Loucy (cell line): ENCODE data around the gene MMP13.

Source experiments
- H2AFZ ChIP-seq: fragments of 200-600 bp; sonication (generic); 2 replicates; pipeline ENCODE4 v1.6.0; 2016; ENCODE audit warnings: antibody characterized with exemption, mild to moderate bottlenecking, low read length, moderate library complexity
- H3F3A ChIP-seq: fragments of 200-600 bp; 2 replicates; pipeline ENCODE4 v1.6.0; 2016; ENCODE audit warnings: antibody characterized with exemption, low read depth, mild to moderate bottlenecking
- H3K27me3 ChIP-seq: fragments of 200-600 bp; sonication (generic); 2 replicates; pipeline ENCODE4 v1.6.1; 2014; ENCODE audit warnings: low read length, mild to moderate bottlenecking; ENCODE audit not compliant: insufficient read depth, poor library complexity, severe bottlenecking
- H3K36me3 ChIP-seq: fragments of 200-600 bp; sonication (generic); 2 replicates; pipeline ENCODE4 v1.6.1; 2016; ENCODE audit warnings: low read length; ENCODE audit not compliant: insufficient read depth
- H3K4me1 ChIP-seq: fragments of 200-600 bp; sonication (generic); 2 replicates; pipeline ENCODE4 v1.5.1; 2014; ENCODE audit warnings: low read length, mild to moderate bottlenecking; ENCODE audit not compliant: insufficient read depth, poor library complexity, severe bottlenecking
- H3K4me2 ChIP-seq: fragments of 200-600 bp; sonication (generic); 2 replicates; pipeline ENCODE4 v1.6.0; 2014; ENCODE audit warnings: antibody characterized with exemption, low read length, low read depth, mild to moderate bottlenecking; ENCODE audit not compliant: poor library complexity, severe bottlenecking
- H3K4me3 ChIP-seq: fragments of 200-600 bp; sonication (generic); 2 replicates; pipeline ENCODE4 v1.5.1; 2014; ENCODE audit warnings: low read length, mild to moderate bottlenecking, mixed read lengths; ENCODE audit not compliant: poor library complexity, severe bottlenecking
- H3K79me2 ChIP-seq: fragments of 200-600 bp; sonication (generic); 2 replicates; pipeline ENCODE4 v1.6.1; 2014; ENCODE audit warnings: low read length; ENCODE audit not compliant: insufficient read depth
- H3K9ac ChIP-seq: fragments of 200-600 bp; sonication (generic); 2 replicates; pipeline ENCODE4 v1.6.0; 2014; ENCODE audit warnings: mild to moderate bottlenecking, low read depth, low read length, moderate library complexity; ENCODE audit not compliant: poor library complexity, severe bottlenecking
- H3K9me2 ChIP-seq: fragments of 200-600 bp; sonication (generic); replicated peaks from 2 replicates; pipeline ENCODE4 v1.6.1; 2016; ENCODE audit warnings: low read depth, low read length, mixed read lengths
- H3K9me3 ChIP-seq: fragments of 200-600 bp; sonication (generic); 2 replicates; pipeline ENCODE4 v1.6.1; 2014; ENCODE audit warnings: mild to moderate bottlenecking, antibody characterized with exemption, low read length, low read depth; ENCODE audit not compliant: insufficient read depth
- H4K20me1 ChIP-seq: fragments of 200-600 bp; sonication (generic); 2 replicates; pipeline ENCODE4 v1.6.0; 2014; ENCODE audit warnings: antibody characterized with exemption, low read length, mild to moderate bottlenecking; ENCODE audit not compliant: insufficient read depth, poor library complexity, severe bottlenecking
- CTCF ChIP-seq: fragments of 200-600 bp; sonication (generic); conservative IDR thresholded peaks from 2 replicates; pipeline ENCODE4 v1.5.1; 2014; ENCODE audit warnings: mild to moderate bottlenecking, antibody characterized with exemption, low read length
- EZH2phosphoT487 ChIP-seq: fragments of 200-600 bp; IDR thresholded peaks from 2 replicates; pipeline ENCODE4 v1.6.1; 2018; ENCODE audit warnings: antibody characterized with exemption, mild to moderate bottlenecking, moderate library complexity, borderline replicate concordance

Gene MMP13

DNA sequence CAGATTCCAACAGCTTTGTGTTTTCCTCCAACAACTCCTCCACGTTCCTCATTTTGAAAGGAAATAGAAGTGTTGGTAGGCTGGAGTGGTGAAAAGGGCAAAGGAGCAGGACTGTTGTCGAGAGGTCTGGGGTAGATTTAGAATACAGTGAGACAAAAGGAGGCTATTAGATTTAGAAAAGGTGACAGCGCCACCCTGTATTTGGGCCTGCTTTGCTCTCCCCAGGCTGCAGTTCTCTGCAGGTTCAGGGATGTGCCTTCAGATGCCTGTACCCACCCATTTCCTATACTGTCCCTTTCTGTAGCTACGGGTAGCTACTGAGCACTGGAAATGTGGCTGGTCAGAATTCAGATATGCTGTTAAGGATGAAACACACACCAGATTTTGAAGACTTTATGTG is 20.8 kb downstream of the MMP13 start:
- no peaks in the 10 kb centered on the region for H3K9me2 ChIP-seq
- H2AFZ ChIP-seq: no peak overlapping the region
- TF ChIP-seq CTCF (no peak), EZH2phosphoT487 (no peak)
- H3K4me1 ChIP-seq: no peaks in the 10 kb centered on the region
- H3K36me3 ChIP-seq: no peaks in the 10 kb centered on the region
- no peaks in the 10 kb centered on the region for H3K79me2 ChIP-seq
- no peaks in the 10 kb centered on the region for H3F3A ChIP-seq
- H3K4me2 ChIP-seq: no peak overlapping the region
- no peaks in the 10 kb centered on the region for H3K9me3 ChIP-seq
- H3K4me3 ChIP-seq: no peak overlapping the region
- no peaks in the 10 kb centered on the region for H4K20me1 ChIP-seq
- H3K27me3 ChIP-seq: no peaks in the 10 kb centered on the region
- no peak overlapping the region for H3K9ac ChIP-seq

DNA sequence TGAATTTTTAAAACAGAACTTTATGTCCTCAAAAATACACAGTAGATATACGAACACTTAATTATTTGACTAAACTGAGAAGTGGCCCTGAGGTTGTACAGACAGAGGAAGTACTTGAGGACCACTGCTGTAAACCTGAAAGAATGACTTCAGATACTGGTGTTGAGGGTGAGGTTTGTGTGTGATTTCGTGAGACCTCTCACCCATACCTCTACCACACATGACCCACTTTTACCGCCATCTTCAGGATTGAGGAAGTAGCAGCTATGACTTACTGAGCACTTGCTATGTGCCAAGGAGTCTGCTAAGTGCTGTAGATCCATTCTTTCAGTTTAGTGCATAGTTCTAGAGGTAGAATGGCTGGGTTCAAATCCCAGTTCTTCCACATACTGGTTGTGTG is 21.9 kb downstream of the MMP13 start:
- Histone ChIP-seq H3K4me2 (no peak overlapping the region), H3K79me2 (no peaks in the 10 kb centered on the region), H3K36me3 (no peaks in the 10 kb centered on the region), H3K4me3 (no peak overlapping the region), H4K20me1 (no peaks in the 10 kb centered on the region), H3K9me2 (no peaks in the 10 kb centered on the region), H3K9me3 (no peaks in the 10 kb centered on the region), H2AFZ (no peak overlapping the region), H3F3A (no peaks in the 10 kb centered on the region), H3K27me3 (no peaks in the 10 kb centered on the region), H3K9ac (no peak overlapping the region), H3K4me1 (no peaks in the 10 kb centered on the region)
- no peak for TF ChIP-seq CTCF
- TF ChIP-seq EZH2phosphoT487: no peak

GRCh38 chr11:102932678-102933077 is 22.9 kb downstream of the MMP13 start:
- Histone ChIP-seq H2AFZ (no peak overlapping the region), H3K9me2 (no peaks in the 10 kb centered on the region), H4K20me1 (no peaks in the 10 kb centered on the region), H3K4me1 (no peaks in the 10 kb centered on the region), H3K4me2 (no peak overlapping the region), H3F3A (no peaks in the 10 kb centered on the region), H3K9me3 (no peaks in the 10 kb centered on the region), H3K4me3 (no peak overlapping the region), H3K27me3 (no peaks in the 10 kb centered on the region), H3K79me2 (no peaks in the 10 kb centered on the region), H3K9ac (no peak overlapping the region), H3K36me3 (no peaks in the 10 kb centered on the region)
- TF ChIP-seq EZH2phosphoT487: no peak
- TF ChIP-seq CTCF: no peak
